Uterus (tissue), 4 donors: ENCODE measurements around the gene RIIAD1. TPM values are rescaled to one million over a fixed set of nuclear protein-coding genes. Genes with fewer than 3 reads are reported as not detected.

Experiments
- DNase-seq, 2 donors: peaks; one replicate each; pipeline ENCODE4 v3.0.0-alpha.2; 2019 to 2020
- H3K27ac ChIP-seq, 2 donors: fragments of 200-600 bp; sonication (generic); 1 replicate in 1 of 2; 2 replicates in 1 of 2; pipeline ENCODE4 v1.5.1; 2016 to 2018
- H3K27me3 ChIP-seq, 2 donors: fragments of 200-600 bp; sonication (generic); one replicate each; pipeline ENCODE4 v1.5.1; 2018 to 2019; ENCODE audit warnings: control low read depth in 1 of 2
- H3K36me3 ChIP-seq, 2 donors: fragments of 200-600 bp; sonication (generic); one replicate each; pipeline ENCODE4 v1.5.1; 2019; ENCODE audit warnings: control low read depth in 1 of 2
- H3K4me1 ChIP-seq, 2 donors: fragments of 200-600 bp; sonication (generic); one replicate each; pipeline ENCODE4 v1.5.1; 2018 to 2019; ENCODE audit warnings: control low read depth in 1 of 2
- H3K4me3 ChIP-seq, 2 donors: fragments of 200-600 bp; sonication (generic); 1 replicate in 1 of 2; 2 replicates in 1 of 2; pipeline ENCODE4 v1.5.1; 2018 to 2019; ENCODE audit warnings: mild to moderate bottlenecking in 1 of 2
- H3K9me3 ChIP-seq, 2 donors: fragments of 200-600 bp; sonication (generic); one replicate each; pipeline ENCODE4 v1.5.1; 2019; ENCODE audit warnings: control low read depth in 1 of 2
- CTCF ChIP-seq, 4 experiments: fragments of 200-600 bp in 2 of 4; fragments of 450-650 bp in 2 of 4; sonication (generic) in 2 of 4; IDR thresholded peaks; one replicate each; pipeline ENCODE4 v1.5.1; 2016 to 2019; ENCODE audit warnings: antibody characterized with exemption in 4 of 4, mild to moderate bottlenecking in 2 of 4, moderate library complexity in 1 of 4
- POLR2A ChIP-seq, 2 donors: fragments of 450-650 bp; IDR thresholded peaks; one replicate each; pipeline ENCODE4 v1.6.1; 2016; ENCODE audit warnings: antibody characterized with exemption in 2 of 2, mild to moderate bottlenecking in 1 of 2, moderate library complexity in 1 of 2
- intact Hi-C: fragments of 100-400 bp; cut with DNase I; formaldehyde crosslinking; loops from one replicate; pipeline ENCODE4 v1.15.1; 2023; ENCODE audit warnings: low total_unique reads
- small RNA-seq: library from RNA; depleted of rRNA; stranded (forward); fragments of <200 nt; gene quantifications from one replicate; pipeline ENCODE3, GENCODE V24; 2016
- total RNA-seq, 4 donors: library from RNA; depleted of rRNA in 3 of 4; stranded (reverse); fragments of >200 nt in 3 of 4; gene quantifications; one replicate each; pipeline versions ENCODE4 v1.1.0 to v1.2.4, GENCODE V29; 2014 to 2023
- donor health status: DM: yes; HTN: yes; CAD: no.

Gene RIIAD1
- total RNA-seq, 4 donors from 2014 or later = 1.1 to 4.3 TPM; not detected in 2

DNA sequence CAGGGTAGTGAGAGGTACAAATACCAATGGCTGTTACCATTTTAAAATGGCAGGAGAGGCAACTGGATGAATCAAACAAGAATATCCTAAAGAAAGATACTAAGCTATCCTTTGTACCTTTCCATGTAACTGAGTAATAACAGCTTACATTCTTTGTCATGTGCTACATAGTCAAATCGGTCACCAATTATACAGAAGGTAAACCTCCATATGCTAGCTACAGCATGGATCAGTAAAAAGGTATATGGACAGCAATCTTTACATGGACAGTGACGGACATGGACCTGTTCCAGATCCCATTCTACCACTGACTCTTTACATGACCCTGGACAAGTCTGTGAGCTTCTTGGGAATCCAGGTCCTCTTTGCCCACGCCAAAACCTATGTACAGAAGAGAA, 55.3 kb downstream of the RIIAD1 start:
- TF ChIP-seq CTCF (IDR thresholded peaks at IDR 0.05) (no peak), POLR2A (IDR thresholded peaks at IDR 0.05) (no peak)
- intact Hi-C loops = no loop called here
- DNase-seq = no peak
- H3K9me3 ChIP-seq = no peaks in the 10 kb centered on the region
- no peaks in the 10 kb centered on the region for H3K27me3 ChIP-seq
- H3K4me3 ChIP-seq = no peak overlapping the region
- H3K36me3 ChIP-seq = no peaks in the 10 kb centered on the region
- no peak overlapping the region for H3K27ac ChIP-seq
- H3K4me1 ChIP-seq = no peaks in the 10 kb centered on the region

DNA sequence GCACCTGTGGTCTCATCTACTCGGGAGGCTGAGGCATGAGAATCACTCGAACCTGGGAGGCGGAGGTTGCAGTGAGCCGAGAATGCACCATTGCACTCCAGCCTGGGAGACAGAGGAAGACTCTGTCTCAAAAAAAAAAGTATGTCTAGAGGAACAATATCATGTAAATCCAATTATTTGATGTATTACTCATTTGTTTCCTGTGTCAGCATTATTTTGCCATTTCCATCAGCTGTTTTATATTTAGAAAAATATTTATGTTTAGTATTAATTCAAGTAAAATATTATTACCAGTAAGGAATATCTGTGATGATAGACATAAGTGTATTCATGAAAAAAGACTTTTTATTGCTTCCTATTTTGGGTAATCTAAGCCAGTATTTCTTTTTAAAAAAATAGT, 56.0 kb downstream of the RIIAD1 start:
- H3K9me3 ChIP-seq = no peaks in the 10 kb centered on the region
- TF ChIP-seq POLR2A (IDR thresholded peaks at IDR 0.05) (no peak), CTCF (IDR thresholded peaks at IDR 0.05) (no peak)
- no peak overlapping the region for H3K4me3 ChIP-seq
- no peak overlapping the region for H3K27ac ChIP-seq
- intact Hi-C loops = no loop called here
- no peaks in the 10 kb centered on the region for H3K27me3 ChIP-seq
- H3K4me1 ChIP-seq = no peaks in the 10 kb centered on the region
- DNase-seq = no peak
- no peaks in the 10 kb centered on the region for H3K36me3 ChIP-seq

Small RNA genes lying within 50 kb of the gene (small RNA-seq; reads per million reads assigned to genes)
- not detected for gene RNU6-662P

Other genes starting within 250 kb of the RIIAD1 start
- 1 to 10 TPM in 2 of 4 donors, under 1 TPM in 2; under 0.01 to 7.3 (median 0.85) TPM for gene CGN, start 210.1 kb upstream of the RIIAD1 start, total RNA-seq
- 1 to 10 TPM in 3 of 4 donors, under 1 TPM in 1; 0.29 to 7.3 (median 5.0) TPM for gene TUFT1, start 181.2 kb upstream of the RIIAD1 start, total RNA-seq
- gene SNX27, start 109.5 kb upstream of the RIIAD1 start, total RNA-seq = 10 to 100 TPM; 22.3 to 52.7 (median 42.4) TPM
- gene CELF3, start 4.7 kb upstream of the RIIAD1 start, total RNA-seq = 1 to 10 TPM in 1 of 4 donors, not detected in 3; 1.2 TPM
- 10 to 100 TPM; 54.1 to 88.9 (median 61.8) TPM for gene MRPL9, start 42.0 kb downstream of the RIIAD1 start, total RNA-seq
- gene TDRKH, start 69.0 kb downstream of the RIIAD1 start, total RNA-seq = 1 to 10 TPM in 2 of 4 donors, under 1 TPM in 2; 0.26 to 6.8 (median 1.8) TPM
- under 1 TPM in 1 of 4 donors, not detected in 3; 0.14 TPM for gene LINGO4, start 83.9 kb downstream of the RIIAD1 start, total RNA-seq
- gene RORC, start 110.3 kb downstream of the RIIAD1 start, total RNA-seq = 1 to 10 TPM in 2 of 4 donors, under 1 TPM in 2; 0.51 to 4.8 (median 2.1) TPM
- not detected for gene C2CD4D, start 118.3 kb downstream of the RIIAD1 start, total RNA-seq
- gene THEM5, start 132.2 kb downstream of the RIIAD1 start, total RNA-seq = not detected
- gene THEM4, start 188.0 kb downstream of the RIIAD1 start, total RNA-seq = 10 to 100 TPM; 11.5 to 56.4 (median 18.3) TPM